Measurements from ENCODE around the gene TBC1D28. TPM values are rescaled to one million over a fixed set of nuclear protein-coding genes. Genes with fewer than 3 reads are reported as not detected.
"Not testable (repeated sequence)": the region's sequence is repeated elsewhere in the genome, so short reads cannot be mapped to it uniquely, and the experiment has no call there.

TBC1D28 gene
- total RNA-seq, result not detected

DNA sequence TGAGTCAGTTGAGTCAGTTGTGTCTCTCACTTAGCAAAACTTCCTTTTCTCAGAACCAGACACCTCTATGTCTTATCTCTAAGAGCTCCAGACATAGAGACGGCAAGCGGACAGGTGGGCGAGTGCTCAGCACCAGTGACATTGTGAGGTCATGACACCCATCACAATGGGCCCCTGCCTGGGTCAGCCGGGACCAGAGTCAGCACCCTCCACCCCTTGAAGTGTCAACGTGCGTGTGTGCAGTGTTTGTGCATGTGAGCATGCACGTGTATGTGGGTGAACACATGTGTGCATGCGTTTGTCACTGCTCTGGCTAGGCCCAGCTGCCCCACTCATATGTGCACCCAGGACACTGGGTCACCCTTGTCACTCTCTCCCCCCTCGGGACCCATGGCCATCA, at the start of gene TBC1D28:
TSS of gene TBC1D28 (minus strand) at position 101 of the 400 bp plus-strand sequence. CDS start 3,039 bp downstream, outside the sequence.
- not testable (repeated sequence) for H3K27me3 Mint-ChIP-seq; H3K36me3 Mint-ChIP-seq; H3K27ac Mint-ChIP-seq; H3K9me3 Mint-ChIP-seq; DNase-seq (ENCODE audit: low spot score); H3K4me3 Mint-ChIP-seq; H3K4me1 Mint-ChIP-seq (ENCODE audit: low read depth in 2 of 2)
- ATAC-seq, result peak in 1 of 2 donors; percentile 2

GRCh38 chr17:18682668-18683067, 38.5 kb upstream of the TBC1D28 start:
- Mint-ChIP-seq H3K4me3 (peak overlapping the region; percentile 85), H3K27ac (peak overlapping the region in 1 of 2 donors; percentile 56)
- DNase-seq (ENCODE audit: low spot score); H3K27me3 Mint-ChIP-seq; H3K36me3 Mint-ChIP-seq; H3K9me3 Mint-ChIP-seq; H3K4me1 Mint-ChIP-seq (ENCODE audit: low read depth in 2 of 2); ATAC-seq: not testable (repeated sequence)

DNA sequence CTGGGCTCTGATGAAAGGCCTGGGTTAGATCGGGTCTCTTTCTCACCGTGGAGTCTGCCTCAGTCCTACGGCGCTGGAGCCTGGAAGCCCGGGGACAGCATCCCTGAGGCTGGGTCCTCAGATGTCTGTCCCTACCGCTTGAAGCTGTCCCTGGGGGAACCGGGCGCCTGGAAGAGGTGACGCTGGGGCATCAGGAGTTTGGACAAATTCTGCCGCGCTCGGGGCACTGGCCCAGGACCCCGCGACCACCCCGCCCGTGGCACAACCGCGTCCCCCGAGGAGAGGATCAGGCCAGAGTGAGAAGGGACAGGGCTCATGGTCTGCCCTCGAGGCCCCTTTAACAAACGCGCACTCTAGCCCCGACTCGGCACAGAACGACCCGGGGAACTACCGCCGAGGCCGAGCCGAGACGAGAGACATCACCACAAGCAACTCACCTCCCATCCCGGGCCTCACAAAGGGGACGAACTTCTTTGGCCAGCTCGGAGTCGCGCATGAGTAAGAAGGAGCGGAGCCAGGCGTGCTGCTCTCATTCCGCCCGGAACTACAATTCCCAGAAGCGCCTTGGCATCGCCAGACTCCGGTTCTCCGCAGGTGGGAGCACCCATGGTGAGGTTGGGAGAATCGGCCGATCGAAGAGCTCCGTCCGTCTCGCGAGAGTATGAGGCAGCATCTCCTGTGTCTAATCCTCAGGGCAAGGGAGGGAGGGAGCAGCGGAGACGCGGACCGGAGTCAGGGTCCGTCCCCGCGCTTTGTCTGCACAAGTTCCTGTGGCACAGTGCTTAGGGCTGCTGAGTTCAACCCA, 37.8 kb upstream of the TBC1D28 start, which contains the start of gene FOXO3B:
TSS of gene FOXO3B (minus strand) at position 548 of the 805 bp plus-strand sequence. CDS start 663 bp downstream, outside the sequence.
- H3K4me1 Mint-ChIP-seq (ENCODE audit: low read depth in 2 of 2), result not testable (repeated sequence)
- ATAC-seq, result peak; percentile 93 to 96

DNA sequence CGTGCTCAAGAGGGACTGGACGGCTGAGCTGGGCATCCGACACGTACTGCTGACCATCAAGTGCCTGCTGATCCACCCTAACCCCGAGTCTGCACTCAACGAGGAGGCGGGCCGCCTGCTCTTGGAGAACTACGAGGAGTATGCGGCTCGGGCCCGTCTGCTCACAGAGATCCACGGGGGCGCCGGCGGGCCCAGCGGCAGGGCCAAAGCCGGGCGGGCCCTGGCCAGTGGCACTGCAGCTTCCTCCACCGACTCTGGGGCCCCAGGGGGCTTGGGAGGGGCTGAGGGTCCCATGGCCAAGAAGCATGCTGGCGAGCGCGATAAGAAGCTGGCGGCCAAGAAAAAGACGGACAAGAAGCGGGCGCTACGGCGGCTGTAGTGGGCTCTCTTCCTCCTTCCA, 33.2 kb upstream of the TBC1D28 start:
- H3K27me3 Mint-ChIP-seq; ATAC-seq; DNase-seq (ENCODE audit: low spot score); H3K36me3 Mint-ChIP-seq; H3K9me3 Mint-ChIP-seq; H3K27ac Mint-ChIP-seq; H3K4me1 Mint-ChIP-seq (ENCODE audit: low read depth in 2 of 2); H3K4me3 Mint-ChIP-seq: not testable (repeated sequence)

More for the DNA sequence above, 37.8 kb upstream of the TBC1D28 start, which contains the start of gene FOXO3B:
- DNase-seq (ENCODE audit: low spot score), result peak; percentile 78
- H3K27me3 Mint-ChIP-seq, H3K9me3 Mint-ChIP-seq, H3K36me3 Mint-ChIP-seq: not testable (repeated sequence)
- Mint-ChIP-seq H3K27ac (peak within 1 kb of the TSS in 1 of 2 donors; percentile 56), H3K4me3 (peak within 1 kb of the TSS; percentile 85)

GRCh38 chr17:18676928-18677327, 32.7 kb upstream of the TBC1D28 start:
- H3K27me3 Mint-ChIP-seq; ATAC-seq; H3K4me1 Mint-ChIP-seq (ENCODE audit: low read depth in 2 of 2); DNase-seq (ENCODE audit: low spot score); H3K36me3 Mint-ChIP-seq; H3K9me3 Mint-ChIP-seq; H3K27ac Mint-ChIP-seq; H3K4me3 Mint-ChIP-seq: not testable (repeated sequence)

GRCh38 chr17:18672395-18673227, 28.4 kb upstream of the TBC1D28 start:
- H3K36me3 Mint-ChIP-seq, result peaks cover 21% of the 10 kb centered on the region
- H3K4me1 Mint-ChIP-seq (ENCODE audit: low read depth in 2 of 2); H3K4me3 Mint-ChIP-seq; H3K27me3 Mint-ChIP-seq; DNase-seq (ENCODE audit: low spot score); H3K9me3 Mint-ChIP-seq; H3K27ac Mint-ChIP-seq: not testable (repeated sequence)
- ATAC-seq, result peak in 1 of 2 donors; percentile 27

GRCh38 chr17:18668625-18669024, 24.4 kb upstream of the TBC1D28 start:
- H3K27me3 Mint-ChIP-seq; H3K27ac Mint-ChIP-seq; H3K9me3 Mint-ChIP-seq; ATAC-seq; DNase-seq (ENCODE audit: low spot score); H3K4me1 Mint-ChIP-seq (ENCODE audit: low read depth in 2 of 2); H3K4me3 Mint-ChIP-seq: not testable (repeated sequence)
- peaks cover 23% of the 10 kb centered on the region for H3K36me3 Mint-ChIP-seq

- H3K36me3 Mint-ChIP-seq, result peaks cover 34% of the 10 kb centered on the region
- H3K4me1 Mint-ChIP-seq (ENCODE audit: low read depth in 2 of 2); ATAC-seq; H3K27ac Mint-ChIP-seq; H3K9me3 Mint-ChIP-seq; H3K4me3 Mint-ChIP-seq; H3K27me3 Mint-ChIP-seq; DNase-seq (ENCODE audit: low spot score): not testable (repeated sequence)
Measured at GRCh38 chr17:18667535-18667934, 23.3 kb upstream of the TBC1D28 start.

- not testable (repeated sequence) for H3K27me3 Mint-ChIP-seq; ATAC-seq; DNase-seq (ENCODE audit: low spot score); H3K27ac Mint-ChIP-seq; H3K4me1 Mint-ChIP-seq (ENCODE audit: low read depth in 2 of 2); H3K4me3 Mint-ChIP-seq
- Mint-ChIP-seq H3K36me3 (peaks cover 46% of the 10 kb centered on the region), H3K9me3 (peaks cover 10% of the 10 kb centered on the region)
Measured at GRCh38 chr17:18666326-18666725, 22.1 kb upstream of the TBC1D28 start.

DNA sequence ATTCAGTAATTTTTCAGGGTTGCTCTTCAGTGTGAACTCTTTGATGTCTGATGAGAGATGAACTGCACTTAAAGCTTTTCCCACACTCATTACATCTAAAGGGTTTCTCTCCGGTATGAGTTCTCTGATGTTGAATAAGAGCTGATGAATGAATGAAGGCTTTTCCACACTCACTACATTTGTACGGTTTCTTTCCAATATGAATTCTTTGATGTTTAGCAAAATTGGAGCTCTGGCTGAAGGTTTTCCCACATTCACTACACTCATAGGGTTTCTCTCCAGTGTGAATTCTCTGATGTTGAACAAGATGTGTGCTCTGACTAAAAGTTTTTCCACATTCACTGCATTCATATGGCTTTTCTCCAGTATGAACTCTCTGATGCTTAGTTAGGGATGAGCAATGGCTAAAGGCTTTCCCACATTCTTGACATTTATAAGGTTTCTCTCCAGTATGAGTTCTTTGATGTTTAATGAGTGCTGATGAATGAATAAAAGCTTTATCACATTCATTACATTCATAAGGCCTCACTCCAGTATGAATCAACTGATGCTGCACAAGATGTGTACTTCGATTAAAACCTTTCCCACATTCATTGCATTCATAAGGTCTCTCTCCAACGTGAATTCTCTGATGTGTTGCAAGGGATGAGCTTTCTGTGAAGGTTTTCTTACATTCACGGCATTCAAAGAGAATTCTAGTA, 17.9 kb upstream of the TBC1D28 start:
- not testable (repeated sequence) for ATAC-seq; DNase-seq (ENCODE audit: low spot score); H3K27me3 Mint-ChIP-seq; H3K27ac Mint-ChIP-seq; H3K4me1 Mint-ChIP-seq (ENCODE audit: low read depth in 2 of 2); H3K4me3 Mint-ChIP-seq
- peaks cover 10% of the 10 kb centered on the region for H3K9me3 Mint-ChIP-seq
- peaks cover 26% of the 10 kb centered on the region for H3K36me3 Mint-ChIP-seq

- H3K4me1 Mint-ChIP-seq (ENCODE audit: low read depth in 2 of 2); H3K36me3 Mint-ChIP-seq: not testable (repeated sequence)
Measured at GRCh38 chr17:18650094-18650493, 5.9 kb upstream of the TBC1D28 start.

GRCh38 chr17:18643124-18643523, 1.1 kb downstream of the TBC1D28 start:
- not testable (repeated sequence) for H3K9me3 Mint-ChIP-seq; DNase-seq (ENCODE audit: low spot score); H3K27me3 Mint-ChIP-seq; H3K36me3 Mint-ChIP-seq; H3K4me1 Mint-ChIP-seq (ENCODE audit: low read depth in 2 of 2); ATAC-seq; H3K4me3 Mint-ChIP-seq; H3K27ac Mint-ChIP-seq

More at GRCh38 chr17:18650094-18650493, 5.9 kb upstream of the TBC1D28 start:
- not testable (repeated sequence) for DNase-seq (ENCODE audit: low spot score); H3K27ac Mint-ChIP-seq; H3K9me3 Mint-ChIP-seq; H3K4me3 Mint-ChIP-seq
- peaks cover 9 to 12% of the 10 kb centered on the region in 2 donors for H3K27me3 Mint-ChIP-seq
- peak; percentile 67 to 68 for ATAC-seq

- not testable (repeated sequence) for H3K27me3 Mint-ChIP-seq; H3K9me3 Mint-ChIP-seq; H3K36me3 Mint-ChIP-seq; H3K4me3 Mint-ChIP-seq; H3K4me1 Mint-ChIP-seq (ENCODE audit: low read depth in 2 of 2); DNase-seq (ENCODE audit: low spot score); H3K27ac Mint-ChIP-seq; ATAC-seq
Measured at GRCh38 chr17:18638357-18638756, 5.8 kb downstream of the TBC1D28 start.

Measured in natural killer cell treated with Interleukin-12 subunit alpha and Interleukin-12 subunit beta and Interleukin-15 and Interleukin-18, amount 100 ng/mL, for 72 hours (primary cell).